ENCODE data around the gene TERT.

Gene TERT

GRCh38 chr5:1216211-1216917, 78.5 kb downstream of the TERT start:
- no peaks in the 10 kb centered on the region for H3K9me3 ChIP-seq (ENCODE audit: insufficient read depth, low read length)
- H2AFZ ChIP-seq (ENCODE audit: low read depth, low read length): no peak overlapping the region
- H4K20me1 ChIP-seq (ENCODE audit: insufficient read depth, low read length): no peaks in the 10 kb centered on the region
- TF ChIP-seq EZH2phosphoT487 (IDR thresholded peaks at IDR 0.05; ENCODE audit: low read depth): no peak
- TF ChIP-seq, protein P1, sequence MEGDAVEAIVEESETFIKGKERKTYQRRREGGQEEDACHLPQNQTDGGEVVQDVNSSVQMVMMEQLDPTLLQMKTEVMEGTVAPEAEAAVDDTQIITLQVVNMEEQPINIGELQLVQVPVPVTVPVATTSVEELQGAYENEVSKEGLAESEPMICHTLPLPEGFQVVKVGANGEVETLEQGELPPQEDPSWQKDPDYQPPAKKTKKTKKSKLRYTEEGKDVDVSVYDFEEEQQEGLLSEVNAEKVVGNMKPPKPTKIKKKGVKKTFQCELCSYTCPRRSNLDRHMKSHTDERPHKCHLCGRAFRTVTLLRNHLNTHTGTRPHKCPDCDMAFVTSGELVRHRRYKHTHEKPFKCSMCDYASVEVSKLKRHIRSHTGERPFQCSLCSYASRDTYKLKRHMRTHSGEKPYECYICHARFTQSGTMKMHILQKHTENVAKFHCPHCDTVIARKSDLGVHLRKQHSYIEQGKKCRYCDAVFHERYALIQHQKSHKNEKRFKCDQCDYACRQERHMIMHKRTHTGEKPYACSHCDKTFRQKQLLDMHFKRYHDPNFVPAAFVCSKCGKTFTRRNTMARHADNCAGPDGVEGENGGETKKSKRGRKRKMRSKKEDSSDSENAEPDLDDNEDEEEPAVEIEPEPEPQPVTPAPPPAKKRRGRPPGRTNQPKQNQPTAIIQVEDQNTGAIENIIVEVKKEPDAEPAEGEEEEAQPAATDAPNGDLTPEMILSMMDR (IDR thresholded peaks at IDR 0.05; ENCODE audit: low read depth, low read length): no peak
- no peak overlapping the region for H3K9ac ChIP-seq (ENCODE audit: low read length)
- H3K36me3 ChIP-seq (replicated peaks; ENCODE audit: low read depth, low read length): no peaks in the 10 kb centered on the region
- no peak overlapping the region for H3K27ac ChIP-seq (ENCODE audit: low read length)
- H3K79me2 ChIP-seq (ENCODE audit: low read length): no peaks in the 10 kb centered on the region
- no peaks in the 10 kb centered on the region for H3K4me1 ChIP-seq (ENCODE audit: low read length)
- H3K4me2 ChIP-seq (ENCODE audit: low read length): no peak overlapping the region
- no peak overlapping the region for H3K4me3 ChIP-seq (ENCODE audit: low read length)
- no peaks in the 10 kb centered on the region for H3K27me3 ChIP-seq (ENCODE audit: low read depth, low read length)

DNA sequence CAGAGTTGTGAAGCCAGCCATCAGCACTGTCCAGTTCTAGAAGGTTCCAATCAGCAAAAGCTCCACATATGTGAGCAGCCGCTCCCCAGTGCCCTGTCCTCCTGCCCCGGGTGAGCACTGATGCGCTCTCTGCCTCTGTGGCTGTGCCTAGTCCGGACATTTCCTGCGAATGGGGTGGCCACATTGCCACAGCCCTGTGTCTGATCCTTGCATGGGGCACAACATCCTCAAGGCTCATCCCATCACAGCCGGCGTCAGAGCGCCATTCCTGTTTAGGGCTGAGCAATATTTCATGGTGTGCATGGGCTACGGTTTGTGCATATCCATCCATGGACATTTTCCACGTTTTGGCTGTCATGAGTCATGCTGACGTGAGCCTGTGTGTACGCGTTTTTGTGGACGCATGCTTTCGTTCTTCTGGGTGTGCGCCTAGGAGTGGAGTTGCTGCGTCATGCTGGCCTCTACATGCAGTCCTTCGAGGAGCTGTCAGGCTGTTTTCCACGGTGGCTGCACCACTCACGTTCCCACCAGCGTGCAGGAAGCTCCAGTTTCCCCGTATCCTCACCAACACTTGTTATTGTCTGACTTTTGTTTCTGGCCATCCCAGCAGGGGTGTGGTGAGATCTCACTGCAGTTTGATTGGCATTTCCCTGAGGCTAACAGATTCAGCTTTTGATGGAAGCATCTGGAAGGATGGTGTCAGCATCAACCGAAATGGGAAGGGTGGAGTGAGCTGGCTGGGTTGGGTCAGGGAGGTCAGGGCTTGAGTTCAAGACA, 79.4 kb downstream of the TERT start:
- H3K9ac ChIP-seq (ENCODE audit: low read length): no peak overlapping the region
- H3K79me2 ChIP-seq (ENCODE audit: low read length): no peaks in the 10 kb centered on the region
- H4K20me1 ChIP-seq (ENCODE audit: insufficient read depth, low read length): no peaks in the 10 kb centered on the region
- no peaks in the 10 kb centered on the region for H3K36me3 ChIP-seq (replicated peaks; ENCODE audit: low read depth, low read length)
- no peaks in the 10 kb centered on the region for H3K27me3 ChIP-seq (ENCODE audit: low read depth, low read length)
- H3K9me3 ChIP-seq (ENCODE audit: insufficient read depth, low read length): no peaks in the 10 kb centered on the region
- no peak overlapping the region for H3K4me3 ChIP-seq (ENCODE audit: low read length)
- TF ChIP-seq EZH2phosphoT487 (IDR thresholded peaks at IDR 0.05; ENCODE audit: low read depth): no peak
- TF ChIP-seq, protein P1 (IDR thresholded peaks at IDR 0.05; ENCODE audit: low read depth, low read length): no peak
- H3K27ac ChIP-seq (ENCODE audit: low read length): no peak overlapping the region
- no peaks in the 10 kb centered on the region for H3K4me1 ChIP-seq (ENCODE audit: low read length)
- H2AFZ ChIP-seq (ENCODE audit: low read depth, low read length): no peak overlapping the region
- no peak overlapping the region for H3K4me2 ChIP-seq (ENCODE audit: low read length)

- no peaks in the 10 kb centered on the region for H3K4me1 ChIP-seq (ENCODE audit: low read length)
- TF ChIP-seq, protein P1 (IDR thresholded peaks at IDR 0.05; ENCODE audit: low read depth, low read length): no peak
- TF ChIP-seq EZH2phosphoT487 (IDR thresholded peaks at IDR 0.05; ENCODE audit: low read depth): no peak
- H3K27me3 ChIP-seq (ENCODE audit: low read depth, low read length): no peaks in the 10 kb centered on the region
- no peak overlapping the region for H3K27ac ChIP-seq (ENCODE audit: low read length)
- no peaks in the 10 kb centered on the region for H3K36me3 ChIP-seq (replicated peaks; ENCODE audit: low read depth, low read length)
- no peak overlapping the region for H3K4me3 ChIP-seq (ENCODE audit: low read length)
- H4K20me1 ChIP-seq (ENCODE audit: insufficient read depth, low read length): no peaks in the 10 kb centered on the region
- H3K79me2 ChIP-seq (ENCODE audit: low read length): no peaks in the 10 kb centered on the region
- no peak overlapping the region for H3K9ac ChIP-seq (ENCODE audit: low read length)
- no peak overlapping the region for H2AFZ ChIP-seq (ENCODE audit: low read depth, low read length)
- no peak overlapping the region for H3K4me2 ChIP-seq (ENCODE audit: low read length)
- H3K9me3 ChIP-seq (ENCODE audit: insufficient read depth, low read length): no peaks in the 10 kb centered on the region
Measured at GRCh38 chr5:1214936-1215220, 80.0 kb downstream of the TERT start.

DNA sequence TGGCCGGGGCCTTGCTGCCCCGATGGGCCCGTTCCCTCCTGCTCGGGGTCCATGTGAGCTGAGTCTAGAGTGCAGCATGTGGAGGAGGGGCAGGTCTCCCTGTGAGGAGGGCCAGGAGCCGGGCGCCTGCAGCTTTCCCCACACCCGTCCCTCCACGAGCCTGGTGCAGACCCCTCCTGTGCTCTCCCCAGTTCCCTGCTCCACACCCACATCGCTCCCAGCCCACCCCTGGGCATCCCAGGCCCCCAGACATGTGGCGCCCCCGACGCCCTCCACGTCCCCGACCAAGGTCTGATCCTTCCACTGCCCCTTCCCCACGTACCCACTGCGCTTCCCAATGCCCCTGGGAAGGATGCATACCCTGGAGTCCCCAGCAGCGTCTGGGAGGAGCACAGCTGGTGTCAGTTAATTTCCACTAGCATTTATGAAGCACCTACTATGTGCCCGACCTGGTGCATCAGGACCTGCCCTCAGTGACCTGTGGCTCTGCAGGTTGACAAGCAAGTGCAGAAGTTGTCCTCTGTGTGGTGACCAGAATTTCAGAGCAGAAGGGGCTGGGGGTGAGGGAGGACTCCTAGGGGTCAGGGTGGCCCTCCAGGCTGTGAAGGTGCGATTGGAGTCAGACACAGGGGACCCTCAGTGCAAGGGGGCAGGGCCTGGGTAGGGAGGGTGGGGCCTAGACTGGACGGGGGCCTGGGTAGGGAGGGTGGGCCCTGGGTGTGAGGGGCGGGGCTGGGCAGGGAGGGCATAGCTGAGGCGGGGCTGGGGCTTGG, 80.5 kb downstream of the TERT start:
- Histone ChIP-seq H2AFZ (ENCODE audit: low read depth, low read length) (no peak overlapping the region), H4K20me1 (ENCODE audit: insufficient read depth, low read length) (no peaks in the 10 kb centered on the region), H3K9ac (ENCODE audit: low read length) (no peak overlapping the region), H3K4me2 (ENCODE audit: low read length) (no peak overlapping the region), H3K9me3 (ENCODE audit: insufficient read depth, low read length) (no peaks in the 10 kb centered on the region), H3K27me3 (ENCODE audit: low read depth, low read length) (no peaks in the 10 kb centered on the region), H3K36me3 (replicated peaks; ENCODE audit: low read depth, low read length) (no peaks in the 10 kb centered on the region), H3K79me2 (ENCODE audit: low read length) (no peaks in the 10 kb centered on the region), H3K4me1 (ENCODE audit: low read length) (no peaks in the 10 kb centered on the region), H3K27ac (ENCODE audit: low read length) (no peak overlapping the region), H3K4me3 (ENCODE audit: low read length) (no peak overlapping the region)
- TF ChIP-seq, protein P1 (IDR thresholded peaks at IDR 0.05; ENCODE audit: low read depth, low read length): no peak
- TF ChIP-seq EZH2phosphoT487 (IDR thresholded peaks at IDR 0.05; ENCODE audit: low read depth): no peak
